ENCODE results near the gene CUBN.

- no peak for TF ChIP-seq EZH2 (IDR thresholded peaks at IDR 0.05; ENCODE audit: borderline replicate concordance, low read length)
- no peak for TF ChIP-seq CTCF (conservative IDR thresholded peaks at IDR 0.05 in 1 of 2, IDR thresholded peaks at IDR 0.05 in 1 of 2; ENCODE audit: extremely low read depth in 1 of 2, insufficient read depth in 1 of 2, low read depth in 1 of 2, low read length in 2 of 2)
These were observed 176.3 kb downstream of the CUBN start for GRCh38 chr10:16953270-16953669.

Data from mammary epithelial cell (primary cell).